GM12874 (cell line): Measurements from ENCODE around the gene TCTN1.

Experiments
- TF ChIP-seq, protein P1 (sequence below): IDR thresholded peaks from 2 replicates; pipeline ENCODE4 v1.5.1; 2011; ENCODE audit warnings: low read depth, mild to moderate bottlenecking, control low read depth, low read length, moderate library complexity; ENCODE audit not compliant: insufficient read depth

Gene TCTN1

DNA sequence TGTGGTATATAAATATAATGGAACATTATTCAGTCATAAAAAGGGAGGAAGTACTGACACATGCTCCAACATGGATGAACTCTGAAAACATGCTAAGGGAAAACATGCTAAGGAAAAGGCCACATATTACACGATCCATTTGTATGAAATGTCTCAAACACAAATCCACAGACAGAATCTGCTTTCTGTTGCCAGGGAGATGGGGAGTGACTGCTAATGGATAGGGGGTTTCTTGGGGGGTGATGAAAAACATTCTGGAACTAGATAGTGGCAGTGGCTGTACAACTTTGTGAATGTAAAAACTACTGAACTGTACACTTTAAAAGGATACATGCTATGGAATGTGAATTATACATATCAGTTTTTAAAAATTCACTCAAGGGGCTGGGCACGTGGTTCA, 37.4 kb upstream of the TCTN1 start:
- TF ChIP-seq, protein P1, sequence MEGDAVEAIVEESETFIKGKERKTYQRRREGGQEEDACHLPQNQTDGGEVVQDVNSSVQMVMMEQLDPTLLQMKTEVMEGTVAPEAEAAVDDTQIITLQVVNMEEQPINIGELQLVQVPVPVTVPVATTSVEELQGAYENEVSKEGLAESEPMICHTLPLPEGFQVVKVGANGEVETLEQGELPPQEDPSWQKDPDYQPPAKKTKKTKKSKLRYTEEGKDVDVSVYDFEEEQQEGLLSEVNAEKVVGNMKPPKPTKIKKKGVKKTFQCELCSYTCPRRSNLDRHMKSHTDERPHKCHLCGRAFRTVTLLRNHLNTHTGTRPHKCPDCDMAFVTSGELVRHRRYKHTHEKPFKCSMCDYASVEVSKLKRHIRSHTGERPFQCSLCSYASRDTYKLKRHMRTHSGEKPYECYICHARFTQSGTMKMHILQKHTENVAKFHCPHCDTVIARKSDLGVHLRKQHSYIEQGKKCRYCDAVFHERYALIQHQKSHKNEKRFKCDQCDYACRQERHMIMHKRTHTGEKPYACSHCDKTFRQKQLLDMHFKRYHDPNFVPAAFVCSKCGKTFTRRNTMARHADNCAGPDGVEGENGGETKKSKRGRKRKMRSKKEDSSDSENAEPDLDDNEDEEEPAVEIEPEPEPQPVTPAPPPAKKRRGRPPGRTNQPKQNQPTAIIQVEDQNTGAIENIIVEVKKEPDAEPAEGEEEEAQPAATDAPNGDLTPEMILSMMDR: no peak

- TF ChIP-seq, protein P1: no peak
Observed at GRCh38 chr12:110577864-110578693, 35.9 kb upstream of the TCTN1 start.

GRCh38 chr12:110578694-110579534, 35.0 kb upstream of the TCTN1 start:
- TF ChIP-seq, protein P1: no peak

DNA sequence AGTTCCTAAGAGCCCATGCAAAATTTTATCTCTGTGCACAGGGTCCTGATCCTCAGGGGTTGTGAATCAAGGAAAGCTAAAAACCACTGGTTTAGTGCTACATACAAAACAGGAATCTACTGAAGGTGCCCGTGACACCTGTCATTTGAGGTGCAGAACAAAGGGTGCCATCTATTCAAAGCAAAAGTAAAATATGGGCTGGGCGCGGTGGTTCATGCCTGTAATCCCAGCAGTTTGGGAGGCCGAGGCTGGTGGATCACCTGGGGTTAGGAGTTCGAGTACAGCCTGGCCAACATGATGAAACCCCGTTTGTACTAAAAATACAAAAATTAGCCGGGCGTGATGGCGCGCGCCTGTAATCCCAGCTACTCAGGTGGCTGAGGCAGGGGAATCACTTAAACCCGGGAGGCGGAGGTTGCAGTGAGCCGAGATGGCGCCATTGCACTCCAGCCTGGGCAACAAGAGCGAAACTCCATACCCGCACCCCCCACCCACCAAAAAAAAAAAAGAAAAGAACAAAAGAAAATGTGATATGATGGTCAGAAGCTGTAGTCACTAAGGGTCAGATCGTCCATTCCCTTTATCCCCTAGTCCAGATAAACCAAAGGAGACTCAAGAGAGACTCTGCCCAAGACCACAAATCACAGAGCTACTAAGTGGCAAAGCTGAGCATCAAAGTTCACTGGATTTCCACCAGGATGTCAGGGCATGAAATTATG, 34.2 kb upstream of the TCTN1 start:
- TF ChIP-seq, protein P1: no peak

DNA sequence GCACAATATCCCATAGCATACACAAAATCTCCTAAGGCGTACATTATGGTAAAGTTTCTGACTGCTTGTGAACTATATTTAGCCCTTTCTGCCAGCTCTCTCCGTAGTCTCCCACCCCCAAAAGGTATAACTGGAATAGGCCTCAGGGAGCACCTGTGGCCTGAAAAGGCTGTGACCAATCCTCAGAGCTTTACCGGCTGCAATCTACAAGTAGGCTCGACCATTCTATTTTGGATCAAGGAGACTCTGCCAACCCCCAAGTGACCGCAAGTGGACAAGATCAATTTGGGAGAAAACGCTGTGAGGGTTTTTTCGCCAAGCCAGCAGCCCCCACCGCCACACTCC, 32.0 kb upstream of the TCTN1 start:
- TF ChIP-seq, protein P1: no peak

DNA sequence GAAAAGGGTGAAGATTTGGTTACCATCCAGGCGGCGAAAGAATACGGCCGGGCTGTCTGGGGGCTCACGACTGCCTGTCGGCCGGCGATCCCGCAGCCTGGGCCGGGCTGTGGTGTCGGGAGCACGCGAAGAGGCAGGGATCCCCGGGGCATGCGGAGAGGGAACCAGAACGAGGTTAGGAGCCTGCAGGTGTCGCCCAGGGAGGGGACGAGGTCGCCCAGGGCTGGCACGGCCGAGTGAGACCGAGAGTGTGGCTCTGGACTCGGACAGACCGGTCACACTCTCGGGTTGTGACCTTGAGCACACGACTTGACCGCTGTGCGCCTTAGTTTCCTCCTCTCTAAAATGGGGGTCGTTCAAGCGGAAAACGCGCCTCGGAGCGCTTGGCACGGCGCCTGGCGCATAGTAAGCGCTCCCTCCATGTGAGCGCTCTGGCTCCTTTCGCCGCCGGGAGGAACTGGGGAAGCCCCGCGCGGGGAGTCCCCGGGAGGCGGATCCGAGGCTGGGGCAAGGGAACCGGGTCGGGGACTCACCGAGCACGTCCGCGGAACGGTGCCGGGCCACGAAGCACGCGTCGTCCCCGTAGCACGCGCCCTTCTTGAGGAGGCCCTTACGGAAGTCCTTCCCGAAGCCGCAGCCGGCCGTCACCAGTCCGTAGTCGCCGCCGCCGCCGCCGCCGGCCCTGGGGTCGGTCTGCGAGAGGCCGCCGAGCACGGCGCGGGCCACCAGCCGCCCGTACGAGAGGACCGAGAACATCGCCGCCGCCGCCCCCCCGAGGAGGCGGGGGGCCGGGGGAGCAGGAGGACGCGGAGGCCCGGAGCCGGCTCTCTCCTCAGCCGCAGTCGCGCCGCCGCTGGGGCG, 31.4 kb upstream of the TCTN1 start:
- TF ChIP-seq, protein P1: no peak
